ENCODE measurements around the gene PTPRG.

DNA sequence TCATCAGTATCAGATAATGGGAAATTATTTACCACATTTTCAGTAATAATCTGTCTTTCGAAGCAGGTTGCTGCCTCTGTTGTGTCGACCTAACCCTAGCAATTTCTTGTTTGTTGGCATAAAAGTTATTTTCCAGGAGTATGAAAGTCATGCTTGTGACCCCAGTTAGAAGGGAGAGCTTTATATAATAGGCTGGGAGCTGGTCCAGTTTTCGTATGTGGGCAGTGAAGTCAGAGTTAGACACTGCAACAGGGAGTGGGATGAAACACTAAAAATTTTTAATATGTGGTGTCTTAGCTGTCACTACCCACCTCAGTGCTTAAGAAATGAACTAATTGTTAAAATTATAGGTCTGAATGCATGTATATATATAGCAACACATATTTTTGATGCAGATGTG lies 463.5 kb downstream of the PTPRG start:
- TF ChIP-seq POLR2AphosphoS5 (IDR thresholded peaks at IDR 0.05; ENCODE audit: low read depth, low read length) = no peak
- TF ChIP-seq, protein P1, sequence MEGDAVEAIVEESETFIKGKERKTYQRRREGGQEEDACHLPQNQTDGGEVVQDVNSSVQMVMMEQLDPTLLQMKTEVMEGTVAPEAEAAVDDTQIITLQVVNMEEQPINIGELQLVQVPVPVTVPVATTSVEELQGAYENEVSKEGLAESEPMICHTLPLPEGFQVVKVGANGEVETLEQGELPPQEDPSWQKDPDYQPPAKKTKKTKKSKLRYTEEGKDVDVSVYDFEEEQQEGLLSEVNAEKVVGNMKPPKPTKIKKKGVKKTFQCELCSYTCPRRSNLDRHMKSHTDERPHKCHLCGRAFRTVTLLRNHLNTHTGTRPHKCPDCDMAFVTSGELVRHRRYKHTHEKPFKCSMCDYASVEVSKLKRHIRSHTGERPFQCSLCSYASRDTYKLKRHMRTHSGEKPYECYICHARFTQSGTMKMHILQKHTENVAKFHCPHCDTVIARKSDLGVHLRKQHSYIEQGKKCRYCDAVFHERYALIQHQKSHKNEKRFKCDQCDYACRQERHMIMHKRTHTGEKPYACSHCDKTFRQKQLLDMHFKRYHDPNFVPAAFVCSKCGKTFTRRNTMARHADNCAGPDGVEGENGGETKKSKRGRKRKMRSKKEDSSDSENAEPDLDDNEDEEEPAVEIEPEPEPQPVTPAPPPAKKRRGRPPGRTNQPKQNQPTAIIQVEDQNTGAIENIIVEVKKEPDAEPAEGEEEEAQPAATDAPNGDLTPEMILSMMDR (IDR thresholded peaks at IDR 0.05) = no peak
- TF ChIP-seq TCF7L2 (IDR thresholded peaks at IDR 0.05; ENCODE audit: low read depth, low read length) = no peak
- no peak for TF ChIP-seq REST (IDR thresholded peaks at IDR 0.05; ENCODE audit: insufficient read depth in 1 of 2, low read depth in 2 of 2, low read length in 1 of 2)
- no peak for TF ChIP-seq SIN3A (IDR thresholded peaks at IDR 0.05; ENCODE audit: borderline replicate concordance, insufficient read depth, low read depth, low read length)

All from Panc1 (cell line).